Cardiac muscle cell (in vitro differentiated cells and primary cell): ENCODE measurements around the gene UBE3B. TPM values are rescaled to one million over a fixed set of nuclear protein-coding genes. Genes with fewer than 3 reads are reported as not detected.
"Not testable (repeated sequence)": the region's sequence is repeated elsewhere in the genome, so short reads cannot be mapped to it uniquely, and the experiment has no call there.

Experiments
- DNase-seq, 2 donors: peaks; one replicate each; pipeline versions ENCODE4 v3.0.0 to v3.0.0-alpha.2; 2010 to 2017; ENCODE audit warnings: low read depth in 1 of 2, low spot score in 1 of 2
- H3K27ac ChIP-seq: fragments of 200-600 bp; sonication (generic); 2 replicates; pipeline ENCODE4 v1.5.1; 2016
- H3K27me3 ChIP-seq: fragments of 200-600 bp; sonication (generic); 2 replicates; pipeline ENCODE4 v1.6.0; 2016; ENCODE audit warnings: control low read depth
- H3K36me3 ChIP-seq: fragments of 200-600 bp; sonication (generic); 2 replicates; pipeline ENCODE4 v1.5.1; 2016; ENCODE audit warnings: control low read depth
- H3K4me1 ChIP-seq: fragments of 200-600 bp; sonication (generic); 2 replicates; pipeline ENCODE4 v1.8.1; 2017; ENCODE audit warnings: low read depth, mild to moderate bottlenecking, mixed run types
- H3K4me3 ChIP-seq: fragments of 200-600 bp; sonication (generic); 2 replicates; pipeline ENCODE4 v1.5.1; 2016; ENCODE audit warnings: mild to moderate bottlenecking
- H3K9me3 ChIP-seq: fragments of 200-600 bp; sonication (generic); 2 replicates; pipeline ENCODE4 v1.5.1; 2017; ENCODE audit warnings: low read depth, mild to moderate bottlenecking, control low read depth
- polyA plus RNA-seq: library from polyadenylated mRNA; unstranded; fragments of >200 nt; fragmentation: Nextera tagmentation; extraction: Ambion mirVana; gene quantifications from 2 replicates; pipeline ENCODE4 v1.2.1, GENCODE V29; 2016
- total RNA-seq: library from RNA; depleted of rRNA; stranded (reverse); fragments of >200 nt; gene quantifications from 2 replicates; pipeline ENCODE4 v1.2.3, GENCODE V29; 2016
- TF ChIP-seq, protein P1 (sequence below): IDR thresholded peaks from 2 replicates; pipeline ENCODE4 v1.5.1; 2012; ENCODE audit warnings: low read depth, mild to moderate bottlenecking, low read length

UBE3B gene
- total and polyA plus RNA-seq, 2 experiments from 2014 or later: 36.7 to 73.5 TPM

DNA sequence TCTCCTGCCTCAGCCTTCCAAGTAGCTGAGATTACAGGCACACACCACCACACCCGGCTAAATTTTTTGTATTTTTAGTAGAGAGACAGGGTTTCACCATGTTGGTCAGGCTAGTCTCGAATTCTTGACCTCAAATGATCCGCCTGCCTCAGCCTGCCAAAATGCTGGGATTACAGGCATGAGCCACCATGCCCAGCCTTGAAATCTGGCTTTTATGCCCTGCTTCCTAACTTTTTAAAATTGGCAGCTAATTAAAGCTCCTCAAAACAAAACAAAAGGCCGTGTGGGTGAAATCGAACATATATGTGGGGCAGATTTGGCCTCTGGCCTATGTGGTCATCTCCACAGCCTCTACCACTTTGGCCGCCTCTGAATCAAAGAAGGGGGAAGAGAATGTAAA, 38.3 kb upstream of the UBE3B start:
- no peaks in the 10 kb centered on the region for H3K27me3 ChIP-seq
- H3K9me3 ChIP-seq: no peaks in the 10 kb centered on the region
- TF ChIP-seq, protein P1, sequence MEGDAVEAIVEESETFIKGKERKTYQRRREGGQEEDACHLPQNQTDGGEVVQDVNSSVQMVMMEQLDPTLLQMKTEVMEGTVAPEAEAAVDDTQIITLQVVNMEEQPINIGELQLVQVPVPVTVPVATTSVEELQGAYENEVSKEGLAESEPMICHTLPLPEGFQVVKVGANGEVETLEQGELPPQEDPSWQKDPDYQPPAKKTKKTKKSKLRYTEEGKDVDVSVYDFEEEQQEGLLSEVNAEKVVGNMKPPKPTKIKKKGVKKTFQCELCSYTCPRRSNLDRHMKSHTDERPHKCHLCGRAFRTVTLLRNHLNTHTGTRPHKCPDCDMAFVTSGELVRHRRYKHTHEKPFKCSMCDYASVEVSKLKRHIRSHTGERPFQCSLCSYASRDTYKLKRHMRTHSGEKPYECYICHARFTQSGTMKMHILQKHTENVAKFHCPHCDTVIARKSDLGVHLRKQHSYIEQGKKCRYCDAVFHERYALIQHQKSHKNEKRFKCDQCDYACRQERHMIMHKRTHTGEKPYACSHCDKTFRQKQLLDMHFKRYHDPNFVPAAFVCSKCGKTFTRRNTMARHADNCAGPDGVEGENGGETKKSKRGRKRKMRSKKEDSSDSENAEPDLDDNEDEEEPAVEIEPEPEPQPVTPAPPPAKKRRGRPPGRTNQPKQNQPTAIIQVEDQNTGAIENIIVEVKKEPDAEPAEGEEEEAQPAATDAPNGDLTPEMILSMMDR: no peak
- peaks cover 25% of the 10 kb centered on the region for H3K4me1 ChIP-seq
- H3K36me3 ChIP-seq: no peaks in the 10 kb centered on the region
- no peak overlapping the region for H3K4me3 ChIP-seq
- H3K27ac ChIP-seq: no peak overlapping the region
- no peak for DNase-seq

DNA sequence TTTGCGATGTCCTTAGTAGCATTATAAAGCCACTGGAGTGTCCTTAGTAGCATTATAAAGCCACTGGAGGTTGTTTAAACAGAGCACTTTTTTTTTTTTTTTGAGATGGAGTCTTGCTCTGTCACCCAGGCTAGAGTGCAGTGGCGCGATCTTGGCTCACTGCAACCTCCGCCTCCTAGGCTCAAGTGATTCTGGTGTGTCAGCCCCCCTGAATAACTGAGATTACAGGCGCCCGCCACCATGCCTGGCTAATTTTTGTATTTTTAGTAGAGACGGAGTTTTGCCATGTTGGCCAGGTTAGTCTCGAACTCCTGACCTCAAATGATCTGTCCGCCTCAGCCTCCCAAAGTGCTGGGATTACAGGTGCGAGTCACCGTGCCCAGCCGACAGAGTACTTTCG, 37.5 kb upstream of the UBE3B start:
- H3K9me3 ChIP-seq, H3K4me3 ChIP-seq, H3K36me3 ChIP-seq, DNase-seq, H3K27me3 ChIP-seq: not testable (repeated sequence)
- peak overlapping the region; percentile 79 for H3K27ac ChIP-seq
- H3K4me1 ChIP-seq: peaks cover 27% of the 10 kb centered on the region

GRCh38 chr12:109440851-109441490, 36.5 kb upstream of the UBE3B start:
- no peaks in the 10 kb centered on the region for H3K9me3 ChIP-seq
- peak overlapping the region; percentile 79 for H3K27ac ChIP-seq
- TF ChIP-seq, protein P1: no peak
- H3K4me1 ChIP-seq: peaks cover 27% of the 10 kb centered on the region
- no peak overlapping the region for H3K4me3 ChIP-seq
- no peaks in the 10 kb centered on the region for H3K36me3 ChIP-seq
- H3K27me3 ChIP-seq: no peaks in the 10 kb centered on the region
- peak; percentile 61 to 73 for DNase-seq

DNA sequence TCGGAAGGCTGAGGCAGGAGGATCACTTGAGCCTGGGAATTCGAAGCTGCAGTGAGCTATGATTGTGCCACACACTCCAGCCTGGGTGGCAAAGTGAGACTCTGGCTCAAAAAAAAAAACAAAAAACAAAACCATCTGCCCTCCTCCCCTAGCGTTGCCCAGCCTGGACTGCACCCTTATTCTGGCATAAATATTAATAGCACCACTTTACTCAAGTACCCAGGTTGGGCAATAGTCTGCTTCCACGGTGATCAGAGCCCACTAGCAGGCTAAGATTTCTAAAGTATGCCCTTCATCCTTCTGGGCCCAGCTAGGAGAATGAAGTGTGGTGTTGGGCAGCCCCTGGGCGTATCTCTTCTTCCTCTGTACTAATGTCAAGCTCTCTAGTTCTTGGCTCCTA, 33.6 kb upstream of the UBE3B start:
- Histone ChIP-seq H3K4me1 (peaks cover 33% of the 10 kb centered on the region), H3K27me3 (no peaks in the 10 kb centered on the region), H3K36me3 (peaks cover 8% of the 10 kb centered on the region), H3K9me3 (no peaks in the 10 kb centered on the region), H3K27ac (peak overlapping the region; percentile 52), H3K4me3 (no peak overlapping the region)
- peak in 1 of 2 donors; percentile 33 for DNase-seq
- TF ChIP-seq, protein P1: no peak

DNA sequence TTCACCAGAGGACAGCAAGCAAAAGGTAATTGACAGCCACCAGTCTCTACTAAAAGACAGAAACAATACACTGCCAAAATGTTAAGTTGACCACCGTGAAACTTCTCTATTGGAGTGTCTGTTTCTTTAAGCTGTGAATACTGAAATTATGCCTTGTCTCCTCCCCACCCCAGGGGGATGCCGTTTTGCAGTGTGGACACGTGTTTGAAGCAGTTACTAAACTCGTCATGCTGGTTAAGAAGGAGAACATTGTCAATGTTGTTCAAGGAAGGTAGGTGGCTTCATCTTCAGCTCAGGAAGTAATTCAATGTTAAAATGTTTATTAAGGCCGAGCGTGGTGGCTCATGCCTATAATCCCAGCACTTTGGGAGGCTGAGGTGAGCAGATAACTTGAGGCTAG, 33.2 kb upstream of the UBE3B start:
- Histone ChIP-seq H3K27ac (peak overlapping the region; percentile 52), H3K4me3 (no peak overlapping the region), H3K27me3 (no peaks in the 10 kb centered on the region), H3K9me3 (no peaks in the 10 kb centered on the region), H3K36me3 (peaks cover 8% of the 10 kb centered on the region), H3K4me1 (peaks cover 33% of the 10 kb centered on the region)
- no peak for DNase-seq
- TF ChIP-seq, protein P1: no peak

GRCh38 chr12:109445191-109445609, 32.2 kb upstream of the UBE3B start:
- Histone ChIP-seq H3K27ac (peak overlapping the region; percentile 30), H3K9me3 (no peaks in the 10 kb centered on the region), H3K4me3 (no peak overlapping the region), H3K27me3 (no peaks in the 10 kb centered on the region), H3K4me1 (peaks cover 28% of the 10 kb centered on the region), H3K36me3 (peaks cover 8% of the 10 kb centered on the region)
- TF ChIP-seq, protein P1: no peak
- DNase-seq: no peak
